Nephron (organoid): ENCODE results near the gene SINHCAF.

Experiments used
- H3K27ac Mint-ChIP-seq, 3 experiments: 2 replicates each; pipeline ENCODE4 v1.8.0; 2020; ENCODE audit warnings: mixed read lengths in 3 of 3, mild to moderate bottlenecking in 2 of 3, moderate library complexity in 1 of 3
- H3K27me3 Mint-ChIP-seq: 2 replicates; pipeline ENCODE4 v1.8.0; 2021; ENCODE audit warnings: low read depth, mild to moderate bottlenecking, moderate library complexity, mixed read lengths
- H3K36me3 Mint-ChIP-seq: 2 replicates; pipeline ENCODE4 v1.8.0; 2020; ENCODE audit warnings: low read depth, mixed read lengths
- H3K4me1 Mint-ChIP-seq: 2 replicates; pipeline ENCODE4 v1.8.0; 2020; ENCODE audit warnings: mixed read lengths
- H3K4me3 Mint-ChIP-seq, 3 experiments: 2 replicates each; pipeline ENCODE4 v1.8.0; 2020; ENCODE audit warnings: mild to moderate bottlenecking in 3 of 3, mixed read lengths in 3 of 3, moderate library complexity in 2 of 3
- H3K9me3 Mint-ChIP-seq: 2 replicates; pipeline ENCODE4 v1.8.0; 2020; ENCODE audit warnings: mixed read lengths
- TF ChIP-seq, protein P1 (sequence below), 3 experiments: fragments of 200-600 bp; sonication (generic); IDR thresholded peaks; one replicate each; pipeline ENCODE4 v1.5.0; 2021; ENCODE audit warnings: antibody characterized with exemption in 3 of 3; ENCODE audit not compliant: unreplicated experiment in 3 of 3

SINHCAF gene

DNA sequence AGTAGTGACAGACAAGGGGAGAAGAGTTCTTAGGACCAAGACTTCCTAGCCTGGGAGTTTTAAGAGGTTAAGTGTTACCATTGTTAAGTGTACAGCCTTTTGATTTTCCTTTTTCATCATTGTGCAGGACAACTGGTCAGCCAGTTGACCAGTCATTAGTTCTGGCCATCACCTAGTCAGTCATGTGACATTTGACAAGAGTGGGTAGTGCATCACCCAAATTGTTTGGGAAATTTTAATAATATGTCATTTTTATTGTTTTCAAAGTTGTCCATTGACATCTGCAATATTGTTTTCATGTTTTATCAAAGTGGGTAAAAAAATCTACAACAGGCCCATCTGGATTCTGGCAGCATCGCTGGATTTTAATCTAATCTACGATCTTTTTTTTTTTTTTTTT lies 15.5 kb downstream of the SINHCAF start:
- Mint-ChIP-seq H3K4me3 (no peak overlapping the region), H3K27me3 (no peaks in the 10 kb centered on the region), H3K36me3 (peaks cover 78% of the 10 kb centered on the region), H3K9me3 (peaks cover 10% of the 10 kb centered on the region), H3K4me1 (no peaks in the 10 kb centered on the region), H3K27ac (no peak overlapping the region)
- TF ChIP-seq, protein P1, sequence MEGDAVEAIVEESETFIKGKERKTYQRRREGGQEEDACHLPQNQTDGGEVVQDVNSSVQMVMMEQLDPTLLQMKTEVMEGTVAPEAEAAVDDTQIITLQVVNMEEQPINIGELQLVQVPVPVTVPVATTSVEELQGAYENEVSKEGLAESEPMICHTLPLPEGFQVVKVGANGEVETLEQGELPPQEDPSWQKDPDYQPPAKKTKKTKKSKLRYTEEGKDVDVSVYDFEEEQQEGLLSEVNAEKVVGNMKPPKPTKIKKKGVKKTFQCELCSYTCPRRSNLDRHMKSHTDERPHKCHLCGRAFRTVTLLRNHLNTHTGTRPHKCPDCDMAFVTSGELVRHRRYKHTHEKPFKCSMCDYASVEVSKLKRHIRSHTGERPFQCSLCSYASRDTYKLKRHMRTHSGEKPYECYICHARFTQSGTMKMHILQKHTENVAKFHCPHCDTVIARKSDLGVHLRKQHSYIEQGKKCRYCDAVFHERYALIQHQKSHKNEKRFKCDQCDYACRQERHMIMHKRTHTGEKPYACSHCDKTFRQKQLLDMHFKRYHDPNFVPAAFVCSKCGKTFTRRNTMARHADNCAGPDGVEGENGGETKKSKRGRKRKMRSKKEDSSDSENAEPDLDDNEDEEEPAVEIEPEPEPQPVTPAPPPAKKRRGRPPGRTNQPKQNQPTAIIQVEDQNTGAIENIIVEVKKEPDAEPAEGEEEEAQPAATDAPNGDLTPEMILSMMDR (IDR thresholded peaks at IDR 0.05; ENCODE audit: unreplicated experiment in 3 of 3): no peak

DNA sequence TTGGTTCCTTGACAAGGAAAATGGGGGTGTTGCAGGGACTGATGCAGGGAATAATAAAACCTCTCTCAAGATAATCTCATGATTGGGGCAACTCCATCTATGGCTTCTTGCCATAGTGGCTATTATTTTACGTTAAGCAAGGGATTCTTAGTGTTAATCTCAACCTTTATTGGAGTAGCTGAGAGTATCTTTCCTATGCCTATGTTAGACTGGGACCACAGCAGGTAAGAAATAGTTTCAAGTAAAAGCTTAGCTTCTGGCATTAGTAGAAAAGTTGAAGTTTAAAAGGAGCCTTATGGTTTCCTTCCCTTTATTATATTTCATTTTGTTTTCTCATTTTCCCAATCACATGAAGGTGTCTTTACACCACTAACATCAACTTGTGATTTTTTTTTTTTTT lies 16.7 kb downstream of the SINHCAF start:
- TF ChIP-seq, protein P1 (IDR thresholded peaks at IDR 0.05; ENCODE audit: unreplicated experiment in 3 of 3): no peak
- Mint-ChIP-seq H3K27ac (no peak overlapping the region), H3K9me3 (peaks cover 10% of the 10 kb centered on the region), H3K4me3 (no peak overlapping the region), H3K36me3 (peaks cover 81% of the 10 kb centered on the region), H3K27me3 (no peaks in the 10 kb centered on the region), H3K4me1 (no peaks in the 10 kb centered on the region)

DNA sequence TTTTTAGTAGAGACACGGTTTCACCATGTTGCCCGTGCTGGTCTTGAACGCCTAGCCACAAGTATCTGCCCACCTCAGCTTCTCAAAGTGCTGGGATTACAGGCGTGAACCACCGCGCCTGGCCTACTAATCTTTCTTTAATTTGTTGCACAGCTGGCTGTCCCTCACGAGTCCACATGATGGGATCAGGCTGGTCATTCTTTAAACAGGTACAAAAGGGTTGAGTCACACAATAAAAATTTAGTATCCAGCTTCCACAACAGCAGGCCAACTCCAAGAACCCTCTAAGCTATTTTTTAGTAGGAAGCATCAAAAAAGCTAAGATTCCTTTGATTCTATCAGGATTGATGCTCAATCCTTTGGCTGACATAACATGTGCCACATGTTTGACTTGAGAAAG lies 17.8 kb downstream of the SINHCAF start:
- H3K4me3 Mint-ChIP-seq: no peak overlapping the region
- peaks cover 81% of the 10 kb centered on the region for H3K36me3 Mint-ChIP-seq
- peaks cover 10% of the 10 kb centered on the region for H3K9me3 Mint-ChIP-seq
- no peaks in the 10 kb centered on the region for H3K4me1 Mint-ChIP-seq
- TF ChIP-seq, protein P1 (IDR thresholded peaks at IDR 0.05; ENCODE audit: unreplicated experiment in 3 of 3): no peak
- H3K27ac Mint-ChIP-seq: no peak overlapping the region
- H3K27me3 Mint-ChIP-seq: no peaks in the 10 kb centered on the region

DNA sequence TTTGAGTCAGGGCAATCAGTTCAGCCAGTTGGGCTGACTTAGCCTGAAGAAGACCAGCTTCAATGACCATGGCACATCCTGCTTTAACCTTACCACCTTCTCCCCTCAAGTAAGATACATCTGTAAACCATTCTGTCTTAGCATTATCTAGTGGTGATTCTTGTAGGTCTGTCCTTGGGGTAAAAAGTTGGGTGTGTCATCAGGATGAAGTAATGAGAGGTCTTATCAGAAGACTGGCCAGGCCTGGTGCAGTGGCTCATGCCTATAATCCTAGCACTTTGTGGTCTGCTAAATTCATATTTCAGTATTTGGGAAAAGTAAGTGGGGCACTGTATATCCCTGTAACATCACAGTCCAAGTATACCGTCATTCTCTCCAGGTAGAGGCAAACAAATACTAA lies 19.1 kb downstream of the SINHCAF start:
- Mint-ChIP-seq H3K4me3 (no peak overlapping the region), H3K9me3 (peaks cover 7% of the 10 kb centered on the region), H3K4me1 (no peaks in the 10 kb centered on the region), H3K36me3 (peaks cover 84% of the 10 kb centered on the region), H3K27ac (no peak overlapping the region), H3K27me3 (no peaks in the 10 kb centered on the region)
- TF ChIP-seq, protein P1 (IDR thresholded peaks at IDR 0.05; ENCODE audit: unreplicated experiment in 3 of 3): no peak

DNA sequence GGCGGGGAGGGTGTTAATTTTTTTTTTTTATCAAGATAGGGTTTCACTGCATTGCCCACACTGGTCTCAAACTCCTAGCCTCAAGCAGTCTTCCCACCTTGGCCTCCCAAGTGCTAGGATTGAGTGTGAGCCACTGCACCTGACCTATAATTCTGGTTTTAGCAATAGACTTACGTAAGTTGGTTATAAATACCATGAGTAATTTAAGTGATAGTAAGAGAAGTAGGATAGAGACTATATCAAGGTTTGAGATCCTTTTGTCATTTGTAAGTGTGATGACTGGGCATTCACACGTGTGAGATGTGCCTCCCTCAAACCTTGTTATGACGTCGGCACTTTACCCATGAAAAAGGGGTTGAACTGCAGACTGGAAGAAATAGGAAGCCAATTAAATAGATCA lies 22.5 kb downstream of the SINHCAF start:
- no peaks in the 10 kb centered on the region for H3K27me3 Mint-ChIP-seq
- TF ChIP-seq, protein P1 (IDR thresholded peaks at IDR 0.05; ENCODE audit: unreplicated experiment in 3 of 3): no peak
- H3K4me1 Mint-ChIP-seq: peaks cover 6% of the 10 kb centered on the region
- H3K36me3 Mint-ChIP-seq: peaks cover 88% of the 10 kb centered on the region
- no peak overlapping the region for H3K4me3 Mint-ChIP-seq
- H3K9me3 Mint-ChIP-seq: peaks cover 7% of the 10 kb centered on the region
- H3K27ac Mint-ChIP-seq: peak overlapping the region in 1 of 3 experiments; percentile 34

DNA sequence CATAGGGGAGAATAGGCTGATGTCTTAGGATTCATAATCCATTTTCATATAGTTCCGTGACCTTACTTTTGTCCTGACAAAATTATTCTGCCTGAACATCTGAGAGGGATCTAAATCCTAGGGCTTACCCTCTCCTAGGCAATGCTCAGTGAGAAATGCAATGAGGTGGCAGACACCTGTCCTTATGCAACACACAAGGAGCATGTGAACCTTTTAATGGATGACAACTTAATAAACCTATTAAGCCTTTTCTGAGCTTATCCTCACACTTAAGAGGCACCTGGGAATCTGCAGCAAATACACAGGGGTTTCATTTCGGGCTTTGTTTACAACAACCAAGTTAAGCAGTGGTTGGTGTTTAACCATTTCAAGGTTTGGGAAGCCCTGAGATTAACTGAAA lies 24.6 kb downstream of the SINHCAF start:
- H3K27me3 Mint-ChIP-seq: no peaks in the 10 kb centered on the region
- TF ChIP-seq, protein P1 (IDR thresholded peaks at IDR 0.05; ENCODE audit: unreplicated experiment in 3 of 3): no peak
- H3K36me3 Mint-ChIP-seq: peaks cover 90% of the 10 kb centered on the region
- peaks cover 1% of the 10 kb centered on the region for H3K9me3 Mint-ChIP-seq
- no peak overlapping the region for H3K4me3 Mint-ChIP-seq
- no peak overlapping the region for H3K27ac Mint-ChIP-seq
- peaks cover 11% of the 10 kb centered on the region for H3K4me1 Mint-ChIP-seq
